GM19467 (cell line): Measurements from ENCODE around the gene ABHD4.
"Not testable (repeated sequence)": the region's sequence is repeated elsewhere in the genome, so short reads cannot be mapped to it uniquely, and the experiment has no call there.

Experiments
- ATAC-seq: cut with Tn5 transposase; IDR thresholded peaks from one replicate; pipeline ENCODE4 v1.9.1; 2021; ENCODE audit warnings: mild to moderate bottlenecking, moderate library complexity; ENCODE audit not compliant: unreplicated experiment

Gene ABHD4

GRCh38 chr14:22598099-22598895, at the start of gene ABHD4:
Gene ABHD4, plus strand, starts transcription at chr14:22598300. Its CDS starts 7 bp downstream, at chr14:22598307.
- ATAC-seq = peak; percentile 66

- ATAC-seq = no peak
Observed at GRCh38 chr14:22549324-22549962, 48.7 kb upstream of the ABHD4 start.

GRCh38 chr14:22549981-22550673, 48.0 kb upstream of the ABHD4 start:
- ATAC-seq = peak; percentile 48

GRCh38 chr14:22551605-22551997, 46.5 kb upstream of the ABHD4 start:
- no peak for ATAC-seq

GRCh38 chr14:22552001-22552826, 45.9 kb upstream of the ABHD4 start:
- no peak for ATAC-seq

- ATAC-seq = no peak
Observed at GRCh38 chr14:22552827-22553076, 45.3 kb upstream of the ABHD4 start.

GRCh38 chr14:22553445-22553844, 44.7 kb upstream of the ABHD4 start:
- no peak for ATAC-seq

- not testable (repeated sequence) for ATAC-seq
Observed at GRCh38 chr14:22553861-22554497, 44.1 kb upstream of the ABHD4 start.

- no peak for ATAC-seq
Observed at GRCh38 chr14:22554498-22555383, 43.4 kb upstream of the ABHD4 start.

GRCh38 chr14:22555384-22556011, 42.6 kb upstream of the ABHD4 start:
- ATAC-seq = peak; percentile 5

GRCh38 chr14:22556021-22556989, 41.8 kb upstream of the ABHD4 start:
- peak; percentile 70 for ATAC-seq

- ATAC-seq = peak; percentile 24
Observed at GRCh38 chr14:22556990-22557623, 41.0 kb upstream of the ABHD4 start.

GRCh38 chr14:22557846-22558220, 40.3 kb upstream of the ABHD4 start:
- no peak for ATAC-seq

GRCh38 chr14:22558221-22558913, 39.7 kb upstream of the ABHD4 start:
- ATAC-seq = no peak

GRCh38 chr14:22559041-22559440, 39.1 kb upstream of the ABHD4 start:
- ATAC-seq = no peak

- ATAC-seq = no peak
Observed at GRCh38 chr14:22560662-22561365, 37.3 kb upstream of the ABHD4 start.

- no peak for ATAC-seq
Observed at GRCh38 chr14:22561366-22561660, 36.8 kb upstream of the ABHD4 start.
